ENCODE data around the gene BAHD1. TPM values are rescaled to one million over a fixed set of nuclear protein-coding genes. Genes with fewer than 3 reads are reported as not detected.

The BAHD1 gene
- total RNA-seq, 1 donor from 2014 or later: 28.4 TPM

DNA sequence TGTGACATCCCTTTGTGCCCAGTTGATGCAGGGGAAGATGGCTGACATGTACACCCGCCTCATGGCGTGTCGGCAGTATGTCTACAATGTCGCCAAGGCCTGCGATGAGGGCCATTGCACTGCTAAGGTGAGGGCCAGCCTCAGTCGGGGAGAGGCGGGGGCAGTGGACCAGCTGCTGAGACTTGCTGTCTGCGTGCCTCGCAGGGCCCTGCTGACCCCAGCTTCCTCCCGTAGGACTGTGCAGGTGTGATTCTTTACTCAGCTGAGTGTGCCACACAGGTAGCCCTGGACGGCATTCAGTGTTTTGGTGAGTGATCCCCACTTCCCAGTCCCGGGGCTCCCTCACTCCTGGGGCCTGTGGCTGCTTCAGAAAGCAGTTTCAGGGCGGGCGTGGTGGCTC is 24.7 kb upstream of the BAHD1 start:
- POLR2A ChIA-PET: no interaction called here
- DNase-seq (no peak), ATAC-seq (ENCODE audit: low read depth) (no peak)
- intact Hi-C loops (cut with micrococcal nuclease): no loop called here
- H3K4me3 Mint-ChIP-seq: no peak overlapping the region
- H3K36me3 Mint-ChIP-seq (ENCODE audit: low read depth): peaks cover 60% of the 10 kb centered on the region
- TF ChIP-seq, protein P1, sequence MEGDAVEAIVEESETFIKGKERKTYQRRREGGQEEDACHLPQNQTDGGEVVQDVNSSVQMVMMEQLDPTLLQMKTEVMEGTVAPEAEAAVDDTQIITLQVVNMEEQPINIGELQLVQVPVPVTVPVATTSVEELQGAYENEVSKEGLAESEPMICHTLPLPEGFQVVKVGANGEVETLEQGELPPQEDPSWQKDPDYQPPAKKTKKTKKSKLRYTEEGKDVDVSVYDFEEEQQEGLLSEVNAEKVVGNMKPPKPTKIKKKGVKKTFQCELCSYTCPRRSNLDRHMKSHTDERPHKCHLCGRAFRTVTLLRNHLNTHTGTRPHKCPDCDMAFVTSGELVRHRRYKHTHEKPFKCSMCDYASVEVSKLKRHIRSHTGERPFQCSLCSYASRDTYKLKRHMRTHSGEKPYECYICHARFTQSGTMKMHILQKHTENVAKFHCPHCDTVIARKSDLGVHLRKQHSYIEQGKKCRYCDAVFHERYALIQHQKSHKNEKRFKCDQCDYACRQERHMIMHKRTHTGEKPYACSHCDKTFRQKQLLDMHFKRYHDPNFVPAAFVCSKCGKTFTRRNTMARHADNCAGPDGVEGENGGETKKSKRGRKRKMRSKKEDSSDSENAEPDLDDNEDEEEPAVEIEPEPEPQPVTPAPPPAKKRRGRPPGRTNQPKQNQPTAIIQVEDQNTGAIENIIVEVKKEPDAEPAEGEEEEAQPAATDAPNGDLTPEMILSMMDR (IDR thresholded peaks at IDR 0.05): no peak
- CTCF ChIA-PET: no interaction called here
- no peaks in the 10 kb centered on the region for H3K4me1 Mint-ChIP-seq
- no peak overlapping the region for H3K27ac Mint-ChIP-seq
- H3K9me3 Mint-ChIP-seq: no peaks in the 10 kb centered on the region
- no peaks in the 10 kb centered on the region for H3K27me3 Mint-ChIP-seq

GRCh38 chr15:40418126-40418525 is 22.6 kb upstream of the BAHD1 start:
- Mint-ChIP-seq H3K4me1 (peaks cover 2% of the 10 kb centered on the region), H3K4me3 (no peak overlapping the region), H3K9me3 (no peaks in the 10 kb centered on the region), H3K27me3 (no peaks in the 10 kb centered on the region), H3K36me3 (ENCODE audit: low read depth) (peaks cover 40% of the 10 kb centered on the region), H3K27ac (no peak overlapping the region)
- intact Hi-C loops (cut with micrococcal nuclease): no loop called here
- CTCF ChIA-PET: interaction anchor here (1.9 to 8.8 kb wide), 2 partner anchors 74 to 75 kb away, joined by 5 to 113 read pairs; no protein-coding TSS in a partner anchor
- POLR2A ChIA-PET: interaction anchor here (1.3 kb wide), 1 partner anchor 13 kb away, joined by 3 read pairs; the partner anchor contains the start of gene IVD
- DNase-seq (no peak), ATAC-seq (ENCODE audit: low read depth) (no peak)
- TF ChIP-seq, protein P1 (IDR thresholded peaks at IDR 0.05): no peak

DNA sequence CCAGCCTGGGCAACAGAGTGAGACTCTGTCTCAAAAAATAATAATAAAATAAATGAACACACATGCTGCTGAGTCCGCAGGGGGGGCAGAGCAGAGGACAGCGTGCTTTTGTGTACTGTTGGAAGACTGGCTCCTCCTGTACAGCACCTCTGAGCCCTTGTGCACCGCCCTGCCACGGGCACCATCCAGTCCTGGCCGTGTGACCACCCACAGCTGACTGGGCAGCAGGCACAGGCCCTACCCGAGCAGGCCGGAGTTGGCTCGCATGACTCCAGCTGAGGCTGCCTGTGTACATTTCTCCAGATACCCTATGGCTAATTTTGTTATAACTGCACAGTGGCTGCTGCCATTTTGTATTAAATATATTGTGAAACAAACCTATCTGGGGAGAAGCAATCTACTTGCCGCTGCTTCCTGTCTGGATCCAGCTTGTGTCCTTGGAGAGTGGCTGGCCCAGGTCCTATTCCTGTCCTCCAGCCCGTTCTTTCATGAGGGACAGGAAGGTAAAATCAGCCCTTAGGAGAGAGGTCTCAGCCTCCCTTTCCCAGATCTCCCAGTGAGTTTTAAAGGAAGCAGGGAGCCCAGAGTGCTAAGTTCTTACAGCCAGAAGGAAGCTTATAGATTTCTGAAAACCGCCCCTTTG is 20.6 kb upstream of the BAHD1 start:
- TF ChIP-seq, protein P1 (IDR thresholded peaks at IDR 0.05): no peak
- POLR2A ChIA-PET: no interaction called here
- no peak for ATAC-seq (ENCODE audit: low read depth)
- H3K4me3 Mint-ChIP-seq: no peak overlapping the region
- intact Hi-C loops (cut with micrococcal nuclease): loop anchor here (5.0 to 10.0 kb wide), 3 partner anchors 38 to 375 kb away; partner anchors contain the start of gene KNSTRN
- CTCF ChIA-PET: interaction anchor here (0.8 to 8.8 kb wide), 5 partner anchors 23 to 727 kb away, joined by 3 to 113 read pairs (median 14); no protein-coding TSS in a partner anchor
- no peak overlapping the region for H3K27ac Mint-ChIP-seq
- peaks cover 2% of the 10 kb centered on the region for H3K4me1 Mint-ChIP-seq
- no peak for DNase-seq
- H3K27me3 Mint-ChIP-seq: no peaks in the 10 kb centered on the region
- peaks cover 23% of the 10 kb centered on the region for H3K36me3 Mint-ChIP-seq (ENCODE audit: low read depth)
- no peaks in the 10 kb centered on the region for H3K9me3 Mint-ChIP-seq

- Mint-ChIP-seq H3K4me1 (peaks cover 2% of the 10 kb centered on the region), H3K4me3 (no peak overlapping the region), H3K9me3 (no peaks in the 10 kb centered on the region), H3K27ac (no peak overlapping the region), H3K36me3 (ENCODE audit: low read depth) (peaks cover 17% of the 10 kb centered on the region), H3K27me3 (no peaks in the 10 kb centered on the region)
- POLR2A ChIA-PET: interaction anchor here (1.6 kb wide), 1 partner anchor 141 kb away, joined by 4 read pairs; no protein-coding TSS in a partner anchor
- ATAC-seq (ENCODE audit: low read depth) (no peak), DNase-seq (no peak)
- TF ChIP-seq, protein P1 (IDR thresholded peaks at IDR 0.05): no peak
- CTCF ChIA-PET: interaction anchor here (0.6 to 8.8 kb wide), 8 partner anchors 23 to 728 kb away, joined by 3 to 113 read pairs (median 10); no protein-coding TSS in a partner anchor
- intact Hi-C loops (cut with micrococcal nuclease): loop anchor here (5.0 to 10.0 kb wide), 3 partner anchors 38 to 376 kb away; partner anchors contain the start of gene KNSTRN
These were observed 20.0 kb upstream of the BAHD1 start for GRCh38 chr15:40420793-40421192.
